Breast epithelium (tissue), 3 donors: Measurements from ENCODE around the gene CD80.

Source experiments
- POLR2A ChIP-seq: fragments of 450-650 bp; IDR thresholded peaks from one replicate; pipeline ENCODE4 v1.6.1; 2016; ENCODE audit warnings: antibody characterized with exemption, mild to moderate bottlenecking, moderate library complexity
- POLR2AphosphoS5 ChIP-seq, 3 donors: sonication (generic); formaldehyde crosslinking; IDR thresholded peaks; one replicate each; pipeline ENCODE4 v1.6.1; 2017; ENCODE audit warnings: antibody characterized with exemption in 3 of 3
- TF ChIP-seq, protein P1 (sequence below), 3 donors: fragments of 450-650 bp; IDR thresholded peaks; one replicate each; pipeline ENCODE4 v1.5.1; 2016 to 2017; ENCODE audit warnings: antibody characterized with exemption in 3 of 3, mild to moderate bottlenecking in 3 of 3, moderate library complexity in 3 of 3

DNA sequence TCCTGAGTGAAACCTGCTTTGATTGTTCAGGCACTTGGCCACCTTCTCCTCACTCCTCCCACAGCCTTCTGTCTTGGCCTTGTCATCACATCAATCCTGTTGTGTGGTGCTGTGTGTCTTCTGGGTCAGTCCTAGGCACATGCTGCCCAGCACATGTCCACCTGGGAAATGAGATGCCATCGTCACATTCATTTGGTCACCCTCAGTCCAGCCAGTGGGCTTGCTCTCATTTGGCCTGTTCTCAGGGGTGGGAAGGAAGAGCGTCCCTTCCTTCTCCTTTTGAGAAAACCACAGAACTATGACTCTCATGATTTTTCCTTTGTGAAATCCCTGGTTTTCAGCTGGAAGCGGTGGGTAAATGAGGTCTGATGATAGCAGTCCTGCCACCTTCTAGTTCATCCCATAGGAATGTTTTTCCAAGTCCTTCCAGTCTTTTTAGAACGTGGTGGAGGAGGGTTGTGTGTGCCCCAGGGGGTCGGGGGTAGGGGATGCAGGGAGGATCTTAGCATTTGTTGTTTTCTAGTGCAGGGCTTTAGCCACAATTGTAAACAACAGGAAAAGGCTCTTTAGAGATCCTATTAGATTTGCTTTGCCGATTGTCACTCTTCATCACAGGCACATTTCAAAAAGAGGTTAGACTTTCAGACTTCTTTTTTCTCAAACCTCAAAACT, 29.8 kb upstream of the CD80 start:
- TF ChIP-seq, protein P1, sequence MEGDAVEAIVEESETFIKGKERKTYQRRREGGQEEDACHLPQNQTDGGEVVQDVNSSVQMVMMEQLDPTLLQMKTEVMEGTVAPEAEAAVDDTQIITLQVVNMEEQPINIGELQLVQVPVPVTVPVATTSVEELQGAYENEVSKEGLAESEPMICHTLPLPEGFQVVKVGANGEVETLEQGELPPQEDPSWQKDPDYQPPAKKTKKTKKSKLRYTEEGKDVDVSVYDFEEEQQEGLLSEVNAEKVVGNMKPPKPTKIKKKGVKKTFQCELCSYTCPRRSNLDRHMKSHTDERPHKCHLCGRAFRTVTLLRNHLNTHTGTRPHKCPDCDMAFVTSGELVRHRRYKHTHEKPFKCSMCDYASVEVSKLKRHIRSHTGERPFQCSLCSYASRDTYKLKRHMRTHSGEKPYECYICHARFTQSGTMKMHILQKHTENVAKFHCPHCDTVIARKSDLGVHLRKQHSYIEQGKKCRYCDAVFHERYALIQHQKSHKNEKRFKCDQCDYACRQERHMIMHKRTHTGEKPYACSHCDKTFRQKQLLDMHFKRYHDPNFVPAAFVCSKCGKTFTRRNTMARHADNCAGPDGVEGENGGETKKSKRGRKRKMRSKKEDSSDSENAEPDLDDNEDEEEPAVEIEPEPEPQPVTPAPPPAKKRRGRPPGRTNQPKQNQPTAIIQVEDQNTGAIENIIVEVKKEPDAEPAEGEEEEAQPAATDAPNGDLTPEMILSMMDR (IDR thresholded peaks at IDR 0.05) = no peak
- no peak for TF ChIP-seq POLR2A
- no peak for TF ChIP-seq POLR2AphosphoS5 (IDR thresholded peaks at IDR 0.05)
